ENCODE data around the gene MCTP1.

The MCTP1 gene

GRCh38 chr5:94811331-94811730 lies 473.6 kb downstream of the MCTP1 start:
- no peak for DNase-seq (ENCODE audit: extremely low read depth, low read depth)
- no peak for TF ChIP-seq CTCF (IDR thresholded peaks at IDR 0.05; ENCODE audit: low read depth, low read length)

GRCh38 chr5:94810877-94811276 lies 474.0 kb downstream of the MCTP1 start:
- TF ChIP-seq CTCF (IDR thresholded peaks at IDR 0.05; ENCODE audit: low read depth, low read length), result no peak
- no peak for DNase-seq (ENCODE audit: extremely low read depth, low read depth)

DNA sequence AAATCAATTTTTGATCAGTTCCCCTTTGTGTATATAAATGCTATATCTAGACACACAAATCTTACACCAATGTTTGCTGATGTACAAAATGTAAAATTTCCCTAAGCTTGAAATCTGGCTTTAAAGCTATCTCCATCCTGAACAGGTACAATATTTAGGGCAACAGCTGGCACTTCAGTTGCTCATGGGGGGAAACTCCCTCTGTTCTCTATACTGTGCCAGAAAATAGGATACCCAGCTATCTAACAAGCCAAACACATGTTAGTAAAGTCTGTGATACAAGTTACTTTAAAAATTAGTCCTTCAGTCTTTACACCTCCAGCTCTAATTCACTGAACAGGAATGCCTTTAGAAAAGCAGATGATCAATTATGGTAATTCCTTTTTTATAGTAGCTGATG lies 474.6 kb downstream of the MCTP1 start:
- no peak for DNase-seq (ENCODE audit: extremely low read depth, low read depth)
- no peak for TF ChIP-seq CTCF (IDR thresholded peaks at IDR 0.05; ENCODE audit: low read depth, low read length)

- no peak for DNase-seq (ENCODE audit: extremely low read depth, low read depth)
- TF ChIP-seq CTCF (IDR thresholded peaks at IDR 0.05; ENCODE audit: low read depth, low read length), result no peak
Observed at GRCh38 chr5:94808497-94808896, 476.4 kb downstream of the MCTP1 start.

DNA sequence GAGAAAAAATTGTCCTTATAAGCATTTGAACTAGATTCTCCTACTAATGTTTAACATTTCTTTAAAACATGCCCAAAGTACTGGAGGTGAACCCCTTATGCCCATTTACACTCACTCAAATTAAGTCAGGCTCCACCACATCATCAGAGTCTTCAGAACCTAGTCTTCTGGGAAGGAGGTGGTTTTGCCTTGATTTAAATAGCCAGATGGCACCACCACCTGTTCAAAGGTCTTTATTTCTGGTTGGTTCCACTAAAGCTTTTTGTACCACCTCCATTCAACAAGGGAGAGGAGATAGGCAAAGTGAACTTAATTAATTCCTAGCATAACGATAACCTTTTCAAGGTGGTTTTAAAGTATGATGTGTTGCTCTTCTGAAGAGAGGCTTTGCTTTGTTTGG lies 476.9 kb downstream of the MCTP1 start:
- TF ChIP-seq CTCF (IDR thresholded peaks at IDR 0.05; ENCODE audit: low read depth, low read length), result no peak
- DNase-seq (ENCODE audit: extremely low read depth, low read depth), result no peak

DNA sequence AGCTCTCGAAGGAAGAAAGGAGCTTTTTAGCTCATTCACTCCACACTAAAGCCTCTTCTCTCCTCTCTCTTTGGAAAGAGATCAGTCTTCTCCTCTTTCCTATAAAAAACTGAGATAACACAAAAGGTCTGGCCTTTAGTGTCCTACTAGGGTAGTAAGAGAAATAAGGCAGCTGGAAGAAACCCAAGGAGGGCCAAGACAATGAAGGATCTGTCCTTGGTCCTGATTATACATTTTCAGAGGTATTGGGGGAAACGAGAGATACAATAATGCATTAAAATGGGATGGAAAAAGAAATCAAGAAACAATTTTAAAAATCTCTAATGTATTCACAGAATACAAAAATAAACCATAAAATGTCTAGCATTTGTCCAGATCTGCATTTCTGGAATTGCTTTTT lies 482.4 kb downstream of the MCTP1 start:
- TF ChIP-seq CTCF (IDR thresholded peaks at IDR 0.05; ENCODE audit: low read depth, low read length), result no peak
- DNase-seq (ENCODE audit: extremely low read depth, low read depth), result no peak

DNA sequence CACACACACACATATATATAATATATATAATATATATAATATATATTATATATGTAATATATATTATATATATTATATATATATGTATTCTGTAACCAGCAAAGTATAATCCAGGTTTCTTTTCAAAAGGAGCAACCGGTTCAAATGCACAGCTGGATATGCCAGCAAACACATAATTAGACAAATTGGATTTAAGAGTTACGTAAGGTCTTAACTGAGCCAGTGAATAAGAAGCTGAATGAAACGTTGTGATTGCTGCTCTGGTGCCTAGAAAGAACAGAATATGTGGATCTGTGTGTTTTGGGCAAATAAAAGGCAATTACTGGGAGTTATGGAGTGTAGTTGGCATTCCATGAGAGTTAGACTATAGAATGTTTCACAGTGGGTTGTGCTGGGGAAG lies 488.3 kb downstream of the MCTP1 start:
- no peak for DNase-seq (ENCODE audit: extremely low read depth, low read depth)
- no peak for TF ChIP-seq CTCF (IDR thresholded peaks at IDR 0.05; ENCODE audit: low read depth, low read length)
